BE2C (cell line): ENCODE measurements around the gene STRADA.

Experiments used
- DNase-seq: peaks from one replicate; pipeline ENCODE4 v3.0.0-alpha.2; 2020
- H3K27me3 ChIP-seq: fragments of 250-450 bp; sonication (Bioruptor Pico); 2 replicates; pipeline ENCODE4 v1.5.1; 2020; ENCODE audit warnings: mild to moderate bottlenecking
- H3K36me3 ChIP-seq: fragments of 250-450 bp; sonication (Bioruptor Pico); 2 replicates; pipeline ENCODE4 v1.5.1; 2020; ENCODE audit warnings: mild to moderate bottlenecking
- H3K4me1 ChIP-seq: fragments of 250-450 bp; sonication (Bioruptor Pico); 2 replicates; pipeline ENCODE4 v1.5.1; 2020
- H3K4me3 ChIP-seq: 2 replicates; pipeline ENCODE4 v1.5.1; 2011; ENCODE audit warnings: low read depth, low read length
- H3K9me3 ChIP-seq: fragments of 250-450 bp; sonication (Bioruptor Pico); 2 replicates; pipeline ENCODE4 v1.5.1; 2020
- CTCF ChIP-seq: IDR thresholded peaks from 2 replicates; pipeline ENCODE4 v1.5.1; 2012; ENCODE audit warnings: mild to moderate bottlenecking, low read depth, low read length

The STRADA gene

GRCh38 chr17:63773272-63774140 is 31.9 kb upstream of the STRADA start, which contains the start of gene CCDC47:
CCDC47 (minus strand) TSS chr17:63773597; CDS start chr17:63766175, 7,422 bp downstream.
- peaks cover 27% of the 10 kb centered on the region for H3K36me3 ChIP-seq

GRCh38 chr17:63772801-63773271 is 31.2 kb upstream of the STRADA start:
- DNase-seq: no peak
- no peak for TF ChIP-seq CTCF
- Histone ChIP-seq H3K4me1 (peaks cover 4% of the 10 kb centered on the region), H3K27me3 (no peaks in the 10 kb centered on the region), H3K36me3 (peaks cover 25% of the 10 kb centered on the region), H3K9me3 (no peaks in the 10 kb centered on the region), H3K4me3 (peak overlapping the region; percentile 100)

More at GRCh38 chr17:63773272-63774140, 31.9 kb upstream of the STRADA start, which contains the start of gene CCDC47:
- Histone ChIP-seq H3K9me3 (no peaks in the 10 kb centered on the region), H3K4me3 (peak within 1 kb of the TSS; percentile 100), H3K4me1 (peaks cover 4% of the 10 kb centered on the region), H3K27me3 (no peaks in the 10 kb centered on the region)
- peak; percentile 99 for DNase-seq
- no peak for TF ChIP-seq CTCF

GRCh38 chr17:63768433-63768832 is 26.8 kb upstream of the STRADA start:
- no peak for TF ChIP-seq CTCF
- H3K9me3 ChIP-seq: no peaks in the 10 kb centered on the region
- H3K36me3 ChIP-seq: peaks cover 41% of the 10 kb centered on the region
- no peak overlapping the region for H3K4me3 ChIP-seq
- no peaks in the 10 kb centered on the region for H3K27me3 ChIP-seq
- no peak for DNase-seq
- H3K4me1 ChIP-seq: no peaks in the 10 kb centered on the region; the same call in 1 of the 2 replicates

- no peak for TF ChIP-seq CTCF
- H3K9me3 ChIP-seq: no peaks in the 10 kb centered on the region
- peaks cover 58% of the 10 kb centered on the region for H3K36me3 ChIP-seq
- no peaks in the 10 kb centered on the region; the same call in 1 of the 2 replicates for H3K4me1 ChIP-seq
- H3K27me3 ChIP-seq: no peaks in the 10 kb centered on the region
- no peak for DNase-seq
- no peak overlapping the region for H3K4me3 ChIP-seq
These were observed 25.2 kb upstream of the STRADA start for GRCh38 chr17:63766754-63767153.

- H3K4me3 ChIP-seq: no peak overlapping the region
- peaks cover 75% of the 10 kb centered on the region for H3K36me3 ChIP-seq
- no peaks in the 10 kb centered on the region for H3K27me3 ChIP-seq
- no peaks in the 10 kb centered on the region for H3K4me1 ChIP-seq
- DNase-seq: no peak
- no peak for TF ChIP-seq CTCF
- H3K9me3 ChIP-seq: no peaks in the 10 kb centered on the region
These were observed 23.1 kb upstream of the STRADA start for GRCh38 chr17:63764716-63765115.
